NCI-H2227 (cell line): Measurements from ENCODE around the gene EBPL.
"Not testable (repeated sequence)": the region's sequence is repeated elsewhere in the genome, so short reads cannot be mapped to it uniquely, and the experiment has no call there.

Experiments used
- DNase-seq: peaks from one replicate; lab custom pipeline; 2025; ENCODE audit not compliant: unreplicated experiment; lab: John Stamatoyannopoulos, UW

Gene EBPL

DNA sequence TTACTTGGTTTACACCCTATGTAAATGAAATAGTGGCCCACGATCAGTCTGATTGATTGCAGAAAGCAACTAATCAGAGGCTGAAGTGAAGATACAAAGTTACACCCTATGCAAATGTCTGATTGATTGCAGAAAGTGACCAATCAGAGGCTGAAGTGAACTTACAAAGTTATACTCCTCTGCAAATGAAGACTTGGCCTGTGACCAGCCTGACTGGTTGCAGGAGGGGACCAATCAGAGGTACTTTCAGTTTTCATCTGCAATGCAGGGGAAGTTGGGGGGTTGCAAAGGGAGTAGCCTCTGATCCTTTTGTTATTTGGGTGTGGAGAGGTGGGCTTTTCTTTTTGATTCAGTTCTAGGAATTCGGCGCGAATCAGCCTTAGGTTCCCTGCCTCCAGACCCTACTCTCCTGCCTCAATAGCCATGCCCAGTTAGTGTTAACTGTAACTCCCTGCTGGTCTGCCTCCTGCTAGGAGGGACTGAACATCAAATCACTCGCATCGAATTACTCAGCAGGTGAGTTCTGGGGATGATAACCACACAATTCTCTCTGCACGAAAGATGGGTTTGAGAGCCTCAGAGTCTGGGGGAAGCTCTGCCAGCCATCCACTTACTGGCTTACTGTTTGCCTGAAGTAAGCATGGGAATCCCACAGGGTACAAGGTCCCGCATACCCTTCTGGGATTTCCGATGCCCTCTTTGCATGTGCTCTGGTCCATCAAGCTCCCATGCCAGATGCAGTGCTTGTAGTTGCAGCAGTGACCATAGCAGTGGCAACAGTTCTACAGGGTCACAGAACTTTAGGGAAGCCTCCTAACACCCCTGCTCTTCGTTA lies 55.5 kb downstream of the EBPL start:
- DNase-seq, result no peak

DNA sequence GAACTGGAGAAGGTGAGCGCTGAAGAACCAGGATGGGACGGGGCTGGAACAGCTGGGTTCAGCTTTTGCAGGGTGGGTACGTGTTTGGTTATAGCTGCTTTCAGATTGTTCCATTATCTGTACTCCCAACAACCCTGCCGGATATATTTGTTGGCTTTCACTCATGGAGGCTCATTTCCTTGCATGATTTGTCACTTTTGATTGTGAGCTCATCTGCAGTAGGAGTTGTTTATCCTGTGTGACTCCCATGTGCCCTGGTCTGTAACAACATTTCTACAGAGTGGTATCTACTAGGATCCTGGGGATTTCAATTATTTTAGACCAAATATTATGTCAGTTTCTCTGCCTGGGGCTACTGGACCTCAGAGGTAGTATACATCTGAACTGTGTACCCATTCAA lies 57.6 kb downstream of the EBPL start:
- no peak for DNase-seq

DNA sequence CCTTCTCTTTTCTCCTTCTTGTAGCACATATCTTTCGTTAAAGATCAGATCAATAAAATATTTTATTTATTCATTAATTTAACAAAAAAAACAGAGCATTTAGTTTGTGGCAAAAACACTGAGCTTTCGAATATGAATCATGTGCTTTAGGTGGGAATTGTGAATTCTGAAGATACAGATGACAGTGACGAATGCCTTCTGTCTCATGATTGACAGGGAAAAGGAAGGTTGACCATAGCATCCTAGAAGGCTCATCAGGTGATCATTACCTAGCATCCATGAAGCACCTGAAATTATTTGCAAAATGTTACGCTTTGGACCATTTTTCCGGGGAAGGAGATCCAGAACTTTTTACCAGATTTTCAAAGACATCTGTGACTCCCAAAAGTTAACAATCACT lies 59.1 kb downstream of the EBPL start:
- no peak for DNase-seq

DNA sequence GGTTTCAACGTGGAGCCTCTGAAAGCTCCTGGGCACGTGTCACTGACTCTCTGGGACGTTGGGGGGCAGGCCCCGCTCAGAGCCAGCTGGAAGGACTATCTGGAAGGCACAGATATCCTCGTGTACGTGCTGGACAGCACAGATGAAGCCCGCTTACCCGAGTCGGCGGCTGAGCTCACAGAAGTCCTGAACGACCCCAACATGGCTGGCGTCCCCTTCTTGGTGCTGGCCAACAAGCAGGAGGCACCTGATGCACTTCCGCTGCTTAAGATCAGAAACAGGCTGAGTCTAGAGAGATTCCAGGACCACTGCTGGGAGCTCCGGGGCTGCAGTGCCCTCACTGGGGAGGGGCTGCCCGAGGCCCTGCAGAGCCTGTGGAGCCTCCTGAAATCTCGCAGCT lies 60.7 kb downstream of the EBPL start:
- DNase-seq, result no peak

DNA sequence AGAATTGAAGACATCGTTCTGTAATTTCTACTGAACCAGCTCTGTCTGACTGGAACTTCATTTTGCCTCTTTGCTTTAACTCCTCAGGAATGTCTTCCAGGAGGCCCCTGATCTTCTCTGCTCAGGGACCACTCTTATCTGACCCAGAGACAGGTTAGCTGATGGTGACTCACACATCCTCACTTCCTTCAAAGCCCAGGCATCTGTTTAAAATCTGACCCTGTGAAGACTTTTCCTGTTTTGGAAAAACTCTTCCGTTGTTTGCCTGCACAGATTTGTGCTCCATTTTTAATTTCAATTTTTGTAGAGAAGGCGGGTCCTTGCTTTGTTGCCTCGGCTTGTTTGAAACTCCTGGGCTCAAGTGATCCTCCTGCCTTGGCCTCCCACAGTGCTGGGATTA lies 61.3 kb downstream of the EBPL start:
- DNase-seq, result no peak

DNA sequence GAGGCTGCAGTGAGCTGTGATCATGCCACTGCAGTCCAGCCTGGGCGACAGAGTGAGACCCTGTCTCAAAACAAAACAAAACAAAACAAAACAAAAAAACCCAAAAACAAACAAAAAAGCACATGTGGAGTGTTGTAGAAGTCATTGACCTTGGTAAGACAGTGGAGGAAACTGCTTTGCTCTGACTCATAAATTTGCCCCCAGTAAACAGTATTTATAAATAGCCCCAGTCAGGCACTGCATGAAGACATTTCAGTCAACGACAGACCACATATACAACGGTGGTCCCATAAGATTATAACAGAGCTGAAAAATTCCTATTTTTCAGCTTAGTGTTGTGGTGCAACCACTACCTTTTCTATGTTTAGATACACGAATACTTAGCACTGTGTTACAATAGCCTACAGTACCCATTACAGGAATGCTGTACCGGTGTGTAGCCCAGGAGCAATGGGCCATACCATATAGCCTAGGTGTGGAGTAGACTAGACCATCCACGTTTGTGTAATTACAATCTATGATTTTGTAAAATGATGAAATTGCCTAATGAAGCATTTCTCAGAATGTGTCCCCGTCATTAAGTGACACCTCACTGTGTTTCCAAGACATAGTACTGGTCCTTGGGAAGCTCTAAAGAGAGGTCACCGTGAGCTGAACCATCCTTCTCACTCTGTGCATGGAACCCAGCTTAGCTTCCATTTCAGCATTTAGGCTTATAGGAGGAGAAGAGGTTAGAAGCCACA lies 61.9 kb downstream of the EBPL start:
- DNase-seq, result no peak

DNA sequence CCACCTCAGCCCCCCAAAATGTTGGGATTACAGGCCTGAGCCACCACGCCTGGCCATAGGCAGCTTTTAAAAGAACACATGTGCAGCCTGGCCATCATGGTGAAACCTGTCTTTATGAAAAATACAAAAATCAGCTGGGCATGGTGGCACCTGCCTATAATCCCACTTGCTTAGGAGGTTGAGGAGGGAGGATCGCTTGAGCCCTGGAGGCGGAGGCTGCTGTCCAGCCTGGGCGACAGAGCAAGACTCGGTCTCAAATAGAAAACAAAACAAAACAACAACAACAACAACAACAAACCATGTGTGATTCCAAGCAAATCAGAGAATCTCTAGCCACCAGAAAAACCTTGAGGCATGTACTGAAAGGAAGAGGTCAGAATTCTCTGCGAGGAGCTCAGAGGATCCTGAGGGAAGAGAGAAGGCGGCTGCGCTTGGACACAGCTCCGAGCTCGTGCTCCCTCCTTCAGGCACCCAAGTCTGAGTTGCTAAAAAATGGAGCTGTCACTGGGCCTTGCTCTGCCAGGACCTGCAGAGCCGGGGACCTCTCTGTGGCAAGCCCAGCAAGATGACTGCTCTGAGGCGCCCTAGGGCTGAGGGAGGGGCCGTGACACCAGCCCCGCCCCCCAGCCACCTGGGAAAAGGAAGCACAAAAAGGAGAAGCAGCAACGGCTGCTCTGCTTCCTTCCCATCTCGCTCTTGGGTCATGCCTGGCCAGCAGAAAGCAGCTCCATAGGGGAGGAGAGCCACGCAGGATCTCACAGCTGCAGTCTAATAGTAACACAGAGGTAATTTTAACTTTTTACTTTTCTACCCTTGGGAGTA lies 63.2 kb downstream of the EBPL start, which contains the start of gene ARL11:
Gene ARL11 (plus strand): TSS at position 677 of the 822 bp plus-strand sequence. CDS start 1,941 bp downstream, outside the sequence.
- DNase-seq, result peak; percentile 37

DNA sequence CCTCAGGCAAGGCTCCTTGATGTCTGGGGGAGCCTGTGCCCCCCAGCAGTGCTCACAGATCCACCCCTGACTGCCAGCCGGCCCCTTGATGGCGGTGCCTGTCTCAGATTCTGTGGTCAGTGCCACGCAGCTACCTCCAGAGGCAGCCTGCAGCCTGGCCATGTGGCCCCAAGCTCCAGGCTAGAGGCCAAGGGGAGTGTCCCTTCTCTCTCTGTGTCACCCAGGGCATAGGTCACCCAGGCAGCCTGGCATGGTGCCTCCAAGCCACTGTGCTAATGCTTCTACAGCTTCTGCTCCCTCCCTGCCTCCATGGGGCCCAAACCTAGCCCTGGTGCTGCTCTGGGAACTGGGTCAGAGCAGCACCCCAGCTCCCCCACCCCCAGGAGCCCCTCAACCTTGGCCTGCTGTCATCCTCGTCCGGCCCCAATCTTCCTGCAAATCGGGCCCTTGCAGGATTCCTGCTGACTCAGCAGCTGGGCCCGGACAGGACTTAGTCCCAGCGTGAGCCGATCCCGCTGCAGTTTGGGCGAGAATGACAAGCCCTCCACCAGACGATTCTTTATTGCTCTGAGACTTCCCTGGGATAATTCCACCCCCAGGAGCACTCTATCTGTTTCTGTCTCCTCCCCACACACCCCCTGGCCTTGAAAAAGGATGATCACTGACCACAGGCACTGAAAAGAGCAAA lies 65.8 kb downstream of the EBPL start:
- no peak for DNase-seq

DNA sequence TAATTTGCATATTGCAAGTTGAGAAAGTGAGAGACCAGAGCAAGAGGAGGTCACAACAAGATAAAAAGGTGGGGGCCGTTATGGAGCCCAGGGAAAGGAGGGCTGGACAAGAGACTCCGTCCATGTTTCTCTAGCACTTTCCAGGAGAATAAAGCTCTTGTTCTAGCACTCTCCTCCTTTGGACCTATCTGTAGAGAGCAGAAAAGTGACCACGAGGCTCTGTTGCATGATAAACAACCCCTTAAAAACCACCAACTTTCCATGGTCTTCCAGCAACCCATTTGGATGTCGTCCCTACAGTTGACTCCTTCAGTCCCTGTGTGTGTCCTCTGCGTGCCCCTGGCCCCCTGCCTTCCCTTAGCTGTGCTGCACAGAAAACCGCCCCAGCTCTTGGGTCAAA lies 67.1 kb downstream of the EBPL start:
- no peak for DNase-seq

DNA sequence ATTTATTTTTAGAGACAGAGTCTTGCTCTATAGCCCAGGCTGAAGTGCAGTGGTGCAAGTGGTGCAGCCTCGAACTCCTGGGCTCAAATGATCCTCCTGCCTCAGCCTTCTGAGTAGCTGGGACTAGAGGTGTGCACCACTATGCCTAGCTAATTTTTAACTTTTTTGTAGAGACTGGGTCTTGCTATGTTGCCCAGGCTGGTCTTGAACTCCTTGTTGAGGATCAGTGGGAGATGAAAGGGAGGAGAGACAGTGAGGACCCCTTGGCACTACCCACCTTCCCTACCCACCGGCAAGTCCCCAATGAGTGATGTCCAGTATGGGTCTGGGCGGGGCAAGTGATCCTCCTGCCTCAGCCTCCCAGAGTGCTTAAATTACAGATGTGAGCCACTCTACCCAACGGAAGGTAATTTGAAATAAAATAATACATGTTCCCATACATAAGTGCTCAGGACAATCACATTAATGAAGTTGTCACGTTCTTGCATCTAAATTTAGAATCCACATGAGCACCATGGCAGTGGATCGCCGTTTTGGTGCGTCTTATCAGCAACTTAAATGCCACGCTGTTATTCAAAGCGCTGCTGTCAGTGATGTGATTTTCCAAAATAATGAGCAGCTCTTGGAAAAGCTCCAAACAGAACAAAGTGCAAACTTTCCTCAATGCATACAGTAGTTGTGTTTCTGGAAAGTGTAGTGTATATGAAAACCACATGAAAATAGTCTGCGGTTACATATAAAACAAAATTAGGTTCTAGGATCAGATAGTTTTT lies 68.9 kb downstream of the EBPL start:
- DNase-seq, result no peak

DNA sequence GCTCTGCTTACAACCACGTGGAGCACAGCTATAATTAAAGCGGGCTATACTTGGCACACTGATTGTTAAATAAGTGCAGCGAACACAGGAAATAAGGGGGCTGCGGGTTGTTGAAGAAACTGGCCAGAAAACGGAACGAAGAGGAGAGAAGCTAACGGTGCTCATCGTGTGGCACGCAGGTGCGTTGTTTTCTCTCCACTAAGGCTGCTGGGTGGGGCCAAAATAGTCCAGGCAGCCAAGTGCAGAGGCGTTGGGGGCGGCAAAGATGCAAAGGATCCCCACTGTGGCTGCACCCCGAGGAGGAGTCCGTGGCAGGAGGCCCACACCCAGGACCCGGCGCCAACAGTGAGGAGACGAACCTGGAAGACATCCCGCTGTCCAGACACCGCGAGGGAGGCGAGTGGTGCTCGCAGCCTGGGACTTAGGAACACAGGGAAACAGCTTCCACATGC lies 71.1 kb downstream of the EBPL start:
- DNase-seq, result peak; percentile 45

DNA sequence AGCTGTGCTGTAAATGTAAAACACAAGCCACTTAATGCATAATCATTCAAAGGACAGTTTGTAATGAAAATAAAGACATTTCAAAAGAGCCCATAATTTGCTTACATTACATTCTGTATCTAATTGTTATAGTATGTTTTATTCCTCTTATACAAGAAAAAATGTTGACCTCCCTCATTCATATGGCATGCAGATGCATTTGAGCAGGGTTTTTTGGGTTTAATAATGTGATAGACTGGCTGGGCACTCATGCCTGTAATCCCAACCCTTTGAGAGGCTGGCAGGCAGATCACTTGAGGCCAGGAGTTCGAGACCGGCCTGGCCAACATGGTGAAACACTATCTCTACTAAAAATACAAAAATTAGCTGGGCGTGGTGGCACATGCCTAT lies 74.6 kb downstream of the EBPL start:
- no peak for DNase-seq

DNA sequence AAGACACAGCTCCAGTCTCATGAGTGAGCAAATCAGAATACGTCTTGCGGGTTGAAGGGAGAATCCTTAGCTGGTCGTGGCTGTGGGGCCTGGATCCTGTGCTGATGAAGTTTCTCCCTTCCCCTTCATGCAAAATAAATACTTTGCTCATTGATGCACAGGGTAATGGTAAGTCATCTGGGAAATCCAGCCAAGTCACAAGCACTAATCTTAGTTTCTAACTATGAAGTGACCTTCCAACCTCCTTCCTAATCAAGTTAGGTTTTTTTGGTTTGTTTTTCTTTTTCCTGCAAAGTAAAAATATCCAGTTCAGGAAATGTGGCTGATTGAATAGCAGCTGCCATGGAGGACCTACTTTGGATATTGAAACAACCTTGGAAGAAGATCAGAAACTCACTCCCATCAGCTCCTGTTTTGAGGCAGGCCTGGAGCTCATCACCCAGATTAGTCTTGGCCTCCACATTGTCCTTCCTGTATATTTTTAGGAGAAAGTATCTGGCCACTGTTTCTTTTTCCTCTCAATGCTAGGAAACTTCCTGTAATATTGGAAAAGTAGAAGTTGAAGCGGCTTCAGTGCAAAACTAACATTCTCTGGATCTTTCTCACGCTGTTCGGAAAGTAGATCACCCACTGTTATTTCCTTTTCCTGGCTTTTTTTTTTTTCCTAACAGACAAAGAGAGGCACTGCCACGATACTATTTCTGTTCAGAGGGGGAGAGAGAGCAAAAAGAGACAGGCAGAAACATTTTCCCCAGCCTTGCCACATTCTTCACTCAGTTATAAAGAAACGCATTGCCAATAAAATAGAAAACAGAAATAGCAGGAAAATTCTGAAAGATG lies 75.2 kb downstream of the EBPL start:
- no peak for DNase-seq

DNA sequence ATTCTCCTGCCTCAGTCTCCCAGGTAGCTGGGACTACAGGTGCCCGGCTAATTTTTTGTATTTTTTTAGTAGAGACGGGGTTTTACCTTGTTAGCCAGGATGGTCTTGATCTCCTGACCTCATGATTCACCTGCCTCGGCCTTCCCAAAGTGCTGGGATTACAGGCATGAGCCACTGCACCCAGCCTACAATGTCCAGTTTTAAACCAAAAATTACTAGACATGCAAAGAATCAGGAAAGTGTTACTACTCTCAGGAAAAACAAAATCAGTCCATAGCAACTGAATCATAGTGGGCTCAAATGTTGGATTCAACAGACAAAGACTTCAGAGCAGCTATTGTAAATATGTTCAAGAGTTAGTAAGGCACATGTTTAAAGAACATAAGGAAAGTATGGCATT lies 79.2 kb downstream of the EBPL start:
- not testable (repeated sequence) for DNase-seq
